SK-N-MC (cell line): ENCODE results near the gene ARNT2.

Source experiments
- EZH2 ChIP-seq: fragments of 200-600 bp; sonication (generic); IDR thresholded peaks from one replicate; pipeline ENCODE4 v1.6.1; 2017; ENCODE audit warnings: antibody characterized with exemption
- POLR2AphosphoS5 ChIP-seq: IDR thresholded peaks from 2 replicates; pipeline ENCODE4 v1.6.1; 2012; ENCODE audit warnings: mild to moderate bottlenecking, low read depth, low read length, borderline replicate concordance

GRCh38 chr15:80379693-80380092, 24.5 kb upstream of the ARNT2 start:
- no peak for TF ChIP-seq EZH2
- no peak for TF ChIP-seq POLR2AphosphoS5
